C4-2B (cell line): Measurements from ENCODE around the gene ZBTB12.
"Not testable (repeated sequence)": the region's sequence is repeated elsewhere in the genome, so short reads cannot be mapped to it uniquely, and the experiment has no call there.

Experiments
- H3K27ac ChIP-seq: fragments of 450-650 bp; 2 replicates; pipeline ENCODE4 v1.5.1; 2017
- CTCF ChIP-seq: fragments of 450-650 bp; conservative IDR thresholded peaks from 2 replicates; pipeline ENCODE4 v1.5.1; 2017; ENCODE audit warnings: mild to moderate bottlenecking
- ZFX ChIP-seq: fragments of 450-650 bp; IDR thresholded peaks from 2 replicates; pipeline ENCODE4 v1.6.1; 2017

Gene ZBTB12

DNA sequence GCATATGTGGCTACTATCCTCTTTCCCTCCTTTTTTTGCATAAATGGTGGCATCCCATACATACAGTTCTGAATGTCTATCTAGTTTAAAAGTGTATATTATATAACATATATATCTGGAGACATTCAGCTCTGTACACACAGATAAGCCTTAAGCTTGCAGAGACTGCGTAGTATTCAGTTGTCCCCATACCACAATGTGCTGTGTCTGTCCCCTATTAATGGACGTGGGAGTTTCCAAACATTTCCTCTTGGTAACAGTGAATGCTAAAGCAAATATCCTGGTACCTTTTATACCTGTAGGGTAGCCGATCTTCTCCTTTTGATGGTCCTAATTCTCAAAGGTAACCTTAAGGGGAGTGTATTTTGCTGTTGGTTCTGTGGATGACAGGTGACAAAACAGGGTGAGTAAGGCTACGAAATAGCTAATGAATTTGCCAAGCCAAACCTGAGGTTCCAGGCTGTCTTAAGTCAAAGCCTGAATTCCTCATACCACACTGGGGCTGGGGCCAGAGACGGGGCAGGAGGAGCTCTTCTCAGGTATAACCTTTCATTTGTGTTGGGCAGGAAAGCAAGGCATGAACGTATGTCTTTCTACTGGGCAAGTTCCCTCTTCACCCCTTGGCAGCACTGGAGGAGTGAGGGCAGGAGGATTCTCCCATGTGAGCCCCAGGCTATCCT lies 17.9 kb upstream of the ZBTB12 start:
- TF ChIP-seq CTCF (no peak), ZFX (no peak)
- peak overlapping the region; percentile 75 for H3K27ac ChIP-seq

DNA sequence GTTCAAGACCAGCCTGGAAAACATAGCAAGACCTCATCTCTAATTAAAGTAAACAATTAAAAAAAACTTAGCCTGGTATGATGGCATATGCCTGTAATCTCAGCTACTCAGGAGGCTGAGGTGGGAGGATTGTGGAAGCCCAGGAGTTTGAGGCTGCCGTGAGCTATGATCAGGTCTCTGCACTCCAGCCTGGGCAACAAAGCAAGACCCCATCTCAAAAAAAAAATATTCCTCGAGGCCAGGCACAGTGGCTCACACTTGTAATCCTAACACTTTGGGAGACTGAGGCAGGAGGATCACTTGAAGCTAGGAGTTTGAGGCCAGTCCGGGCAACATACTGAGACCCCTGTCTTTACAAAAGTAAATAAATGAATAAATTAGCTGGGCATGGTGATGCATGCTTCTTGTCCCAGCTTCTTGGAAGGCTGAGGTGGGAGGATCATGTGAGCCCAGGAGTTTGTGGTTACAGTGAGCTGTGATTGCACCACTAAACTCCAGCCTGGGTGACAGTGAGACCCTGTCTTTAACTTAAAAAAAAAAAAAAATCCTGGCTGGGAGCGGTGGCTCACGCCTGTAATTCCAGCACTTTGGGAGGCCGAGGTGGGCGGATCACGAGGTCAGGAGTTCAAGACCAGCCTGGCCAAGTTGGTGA lies 16.3 kb upstream of the ZBTB12 start:
- TF ChIP-seq ZFX (no peak), CTCF (no peak)
- 0 out of 2 replicates have a peak overlapping the region, but pooled peaks have one; percentile 0 for H3K27ac ChIP-seq

DNA sequence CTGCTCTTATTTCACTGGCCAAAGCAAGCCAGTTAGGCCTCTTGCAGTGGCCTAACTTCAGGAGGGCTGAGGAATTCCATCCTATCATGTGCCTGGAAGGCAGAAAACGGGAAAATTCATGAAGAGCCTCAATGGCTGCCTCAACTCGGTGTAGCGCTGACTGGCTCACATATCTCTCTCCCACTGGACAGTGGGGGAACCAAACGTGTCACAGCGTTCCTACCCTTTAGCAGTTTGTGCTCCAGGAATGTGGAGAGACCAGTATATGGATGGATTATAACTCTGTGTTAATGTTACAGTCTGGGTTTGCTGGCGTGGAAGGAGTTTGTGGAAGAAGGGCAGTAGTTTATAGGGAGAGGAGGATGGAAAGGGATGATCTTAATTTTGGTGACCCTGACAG lies 13.9 kb upstream of the ZBTB12 start:
- TF ChIP-seq ZFX (no peak), CTCF (no peak)
- no peak overlapping the region for H3K27ac ChIP-seq

GRCh38 chr6:31915351-31915750 lies 13.5 kb upstream of the ZBTB12 start:
- no peak; the same call in 1 of the 2 replicates for TF ChIP-seq CTCF
- TF ChIP-seq ZFX = no peak
- no peak overlapping the region for H3K27ac ChIP-seq

- TF ChIP-seq ZFX (no peak), CTCF (no peak)
- no peak overlapping the region for H3K27ac ChIP-seq
Observed at GRCh38 chr6:31911826-31912585, 10.1 kb upstream of the ZBTB12 start.

- H3K27ac ChIP-seq = not testable (repeated sequence)
Observed at GRCh38 chr6:31909298-31909697, 7.4 kb upstream of the ZBTB12 start.

DNA sequence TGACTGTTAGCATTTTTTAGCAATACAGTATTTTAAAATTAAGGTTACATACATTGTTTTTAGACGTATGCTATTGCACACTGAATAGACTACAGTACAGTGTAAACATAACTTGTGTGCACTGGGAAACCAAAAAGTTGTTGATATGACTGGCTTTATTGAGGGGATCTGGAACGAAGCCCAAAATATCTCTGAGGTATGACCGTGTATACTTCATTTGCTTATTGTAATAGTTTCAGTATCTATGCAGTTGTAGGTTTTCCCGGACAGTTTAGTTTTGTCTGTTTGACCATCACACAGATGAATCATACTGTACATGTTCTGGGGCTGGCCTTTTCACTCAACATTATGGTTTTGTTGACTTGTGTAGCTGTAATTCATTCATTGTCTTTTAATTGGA lies 6.9 kb upstream of the ZBTB12 start:
- TF ChIP-seq CTCF (no peak), ZFX (no peak)
- H3K27ac ChIP-seq = no peak overlapping the region

GRCh38 chr6:31908255-31908654 lies 6.4 kb upstream of the ZBTB12 start:
- H3K27ac ChIP-seq = not testable (repeated sequence)
